Measurements from ENCODE around the gene TEX29. TPM values are rescaled to one million over a fixed set of nuclear protein-coding genes. Genes with fewer than 3 reads are reported as not detected.

The TEX29 gene
- polyA plus RNA-seq, 1 of the 3 experiments (the other 2 are of a cell fraction) = 0.18 TPM

- H3K4me1 ChIP-seq (ENCODE audit: control insufficient read depth in 1 of 2, insufficient read depth in 2 of 2, low read depth in 1 of 2, low read length in 1 of 2) = peaks cover 0 to 12% of the 10 kb centered on the region in 2 experiments; a peak in 1 of 4 replicates
- no peak overlapping the region for H3K4me3 ChIP-seq (ENCODE audit: low read depth in 2 of 2, low read length in 1 of 2)
- H3K9me2 ChIP-seq = no peaks in the 10 kb centered on the region
- no peak for DNase-seq
- H3K36me3 ChIP-seq (replicated peaks in 1 of 2; ENCODE audit: control insufficient read depth in 1 of 2, insufficient read depth in 2 of 2, low read length in 1 of 2) = peaks cover 4 to 93% of the 10 kb centered on the region in 2 experiments
- no peaks in the 10 kb centered on the region for H3F3A ChIP-seq (replicated peaks; ENCODE audit: insufficient read depth)
- H3K27ac ChIP-seq (ENCODE audit: low read depth in 2 of 2, low read length in 1 of 2) = peak overlapping the region in 1 of 2 experiments; percentile 22; a peak in 1 of 4 replicates
- H2AFZ ChIP-seq (ENCODE audit: low read depth) = no peak overlapping the region
- 89% methylated on average over 7 of the region's 7 CpGs for WGBS (ENCODE audit: low lambda C conversion rate)
- TF ChIP-seq JUND (IDR thresholded peaks at IDR 0.05) (no peak), GABPA (IDR thresholded peaks at IDR 0.05; ENCODE audit: low read depth) (no peak), MAX (IDR thresholded peaks at IDR 0.05; ENCODE audit: low read depth) (no peak), SIN3A (IDR thresholded peaks at IDR 0.05; ENCODE audit: borderline replicate concordance, low read depth, low read length) (no peak), USF2 (IDR thresholded peaks at IDR 0.05; ENCODE audit: borderline replicate concordance, low read depth, low read length) (no peak), MXI1 (IDR thresholded peaks at IDR 0.05; ENCODE audit: low read depth, low read length) (no peak), NFIC (IDR thresholded peaks at IDR 0.05; ENCODE audit: borderline replicate concordance) (no peak), CHD2 (IDR thresholded peaks at IDR 0.05; ENCODE audit: low read length, partially characterized antibody) (no peak), FOXM1 (IDR thresholded peaks at IDR 0.05; ENCODE audit: low read depth) (no peak), RAD21 (IDR thresholded peaks at IDR 0.05; ENCODE audit: low read length) (no peak), YY1 (IDR thresholded peaks at IDR 0.05; ENCODE audit: low read depth) (no peak), FOSL2 (IDR thresholded peaks at IDR 0.05; ENCODE audit: borderline replicate concordance, low read depth) (no peak), REST (IDR thresholded peaks at IDR 0.05; ENCODE audit: low read depth, low read length) (no peak), RXRA (IDR thresholded peaks at IDR 0.05; ENCODE audit: borderline replicate concordance, low read depth) (no peak), SMC3 (IDR thresholded peaks at IDR 0.05; ENCODE audit: low read depth, low read length) (no peak), EZH2phosphoT487 (IDR thresholded peaks at IDR 0.05; ENCODE audit: borderline replicate concordance, low read depth) (no peak), POLR2AphosphoS5 (IDR thresholded peaks at IDR 0.05; ENCODE audit: low read depth, low read length) (no peak), ELF1 (IDR thresholded peaks at IDR 0.05) (no peak), FOXJ3 (CRISPR knock-in tag; IDR thresholded peaks at IDR 0.05) (no peak)
- H3K9me3 ChIP-seq = no peaks in the 10 kb centered on the region
- POLR2A ChIA-PET = no interaction called here
- no peaks in the 10 kb centered on the region for H4K20me1 ChIP-seq (ENCODE audit: insufficient read depth)
- no peak overlapping the region for H3K4me2 ChIP-seq
- CTCF ChIA-PET = no interaction called here
- 0 out of 2 replicates have a peak, but pooled peaks cover 3% of the 10 kb centered on the region for H3K79me2 ChIP-seq (ENCODE audit: insufficient read depth)
- no peaks in the 10 kb centered on the region for H3K27me3 ChIP-seq (ENCODE audit: insufficient read depth)
- H3K9ac ChIP-seq = no peak overlapping the region
These were observed 32.2 kb upstream of the TEX29 start for GRCh38 chr13:111288276-111288675.

All from SK-N-SH (cell line).